Rectal smooth muscle tissue (tissue), 1 donor: Measurements from ENCODE around the gene PLEKHG4.

Experiments
- H3K27ac ChIP-seq: one replicate; pipeline ENCODE4 v1.7.0; 2013; ENCODE audit warnings: low read depth, low read length, inconsistent platforms
- H3K27me3 ChIP-seq: one replicate; pipeline ENCODE4 v1.7.0; 2013; ENCODE audit warnings: low read length; ENCODE audit not compliant: control insufficient read depth, insufficient read depth
- H3K36me3 ChIP-seq: one replicate; pipeline ENCODE4 v1.7.0; 2013; ENCODE audit warnings: low read length; ENCODE audit not compliant: control insufficient read depth, insufficient read depth
- H3K4me1 ChIP-seq: one replicate; pipeline ENCODE4 v1.7.0; 2013; ENCODE audit warnings: low read length; ENCODE audit not compliant: control insufficient read depth, insufficient read depth
- H3K4me3 ChIP-seq: one replicate; pipeline ENCODE4 v1.7.0; 2013; ENCODE audit warnings: low read length
- H3K9ac ChIP-seq: one replicate; pipeline ENCODE4 v1.7.0; 2013; ENCODE audit warnings: low read length

PLEKHG4 gene

GRCh38 chr16:67277999-67278772 is 1.1 kb upstream of the PLEKHG4 start:
- Histone ChIP-seq H3K4me1 (no peaks in the 10 kb centered on the region), H3K36me3 (no peaks in the 10 kb centered on the region), H3K27me3 (no peaks in the 10 kb centered on the region), H3K9ac (no peak overlapping the region), H3K27ac (peak overlapping the region; percentile 18), H3K4me3 (peak overlapping the region; percentile 76)

- Histone ChIP-seq H3K4me1 (no peaks in the 10 kb centered on the region), H3K36me3 (no peaks in the 10 kb centered on the region), H3K9ac (peak overlapping the region; percentile 68), H3K27ac (no peak overlapping the region), H3K27me3 (no peaks in the 10 kb centered on the region), H3K4me3 (peak overlapping the region; percentile 76)
Observed at GRCh38 chr16:67278773-67279295, 498 bp upstream of the PLEKHG4 start.

- Histone ChIP-seq H3K9ac (no peak overlapping the region), H3K27ac (no peak overlapping the region), H3K4me3 (peak overlapping the region; percentile 11), H3K27me3 (no peaks in the 10 kb centered on the region), H3K36me3 (no peaks in the 10 kb centered on the region), H3K4me1 (no peaks in the 10 kb centered on the region)
Observed at GRCh38 chr16:67280090-67281015, 1.0 kb downstream of the PLEKHG4 start.

- H3K4me1 ChIP-seq, result no peaks in the 10 kb centered on the region
- H3K4me3 ChIP-seq, result no peak overlapping the region
- H3K27ac ChIP-seq, result no peak overlapping the region
- H3K27me3 ChIP-seq, result no peaks in the 10 kb centered on the region
- H3K36me3 ChIP-seq, result no peaks in the 10 kb centered on the region
- H3K9ac ChIP-seq, result no peak overlapping the region
Observed at GRCh38 chr16:67281536-67282446, 2.5 kb downstream of the PLEKHG4 start.

- Histone ChIP-seq H3K36me3 (no peaks in the 10 kb centered on the region), H3K9ac (no peak overlapping the region), H3K27me3 (no peaks in the 10 kb centered on the region), H3K4me1 (no peaks in the 10 kb centered on the region), H3K27ac (no peak overlapping the region), H3K4me3 (no peak overlapping the region)
Observed at GRCh38 chr16:67282447-67282805, 3.1 kb downstream of the PLEKHG4 start.

GRCh38 chr16:67283039-67283825 is 3.9 kb downstream of the PLEKHG4 start:
- no peaks in the 10 kb centered on the region for H3K4me1 ChIP-seq
- no peaks in the 10 kb centered on the region for H3K27me3 ChIP-seq
- no peak overlapping the region for H3K9ac ChIP-seq
- no peaks in the 10 kb centered on the region for H3K36me3 ChIP-seq
- no peak overlapping the region for H3K4me3 ChIP-seq
- no peak overlapping the region for H3K27ac ChIP-seq

- Histone ChIP-seq H3K9ac (no peak overlapping the region), H3K4me1 (no peaks in the 10 kb centered on the region), H3K36me3 (no peaks in the 10 kb centered on the region), H3K4me3 (no peak overlapping the region), H3K27ac (no peak overlapping the region), H3K27me3 (no peaks in the 10 kb centered on the region)
Observed at GRCh38 chr16:67283826-67284555, 4.7 kb downstream of the PLEKHG4 start.

- H3K9ac ChIP-seq, result no peak overlapping the region
Observed at GRCh38 chr16:67284699-67285646, 5.6 kb downstream of the PLEKHG4 start.

GRCh38 chr16:67286441-67287235 is 7.3 kb downstream of the PLEKHG4 start:
- Histone ChIP-seq H3K9ac (no peak overlapping the region), H3K36me3 (no peaks in the 10 kb centered on the region), H3K4me3 (no peak overlapping the region), H3K4me1 (no peaks in the 10 kb centered on the region), H3K27ac (no peak overlapping the region), H3K27me3 (no peaks in the 10 kb centered on the region)

More at GRCh38 chr16:67284699-67285646, 5.6 kb downstream of the PLEKHG4 start:
- no peak overlapping the region for H3K27ac ChIP-seq
- H3K27me3 ChIP-seq, result no peaks in the 10 kb centered on the region
- no peaks in the 10 kb centered on the region for H3K4me1 ChIP-seq
- H3K36me3 ChIP-seq, result no peaks in the 10 kb centered on the region
- no peak overlapping the region for H3K4me3 ChIP-seq

GRCh38 chr16:67287960-67288359 is 8.6 kb downstream of the PLEKHG4 start:
- Histone ChIP-seq H3K36me3 (no peaks in the 10 kb centered on the region), H3K4me3 (no peak overlapping the region), H3K27me3 (no peaks in the 10 kb centered on the region), H3K27ac (no peak overlapping the region), H3K9ac (no peak overlapping the region), H3K4me1 (no peaks in the 10 kb centered on the region)
